ENCODE data around the gene METTL25B. TPM values are rescaled to one million over a fixed set of nuclear protein-coding genes. Genes with fewer than 3 reads are reported as not detected.
A peak's percentile ranks its signal among the peaks of the same experiment; 100 is the strongest.

Gene METTL25B
- total and polyA plus RNA-seq, 2 of the 13 experiments (the other 11 are each of a cell fraction or from before 2014, with no cell fraction given): 11.9 to 24.0 TPM

DNA sequence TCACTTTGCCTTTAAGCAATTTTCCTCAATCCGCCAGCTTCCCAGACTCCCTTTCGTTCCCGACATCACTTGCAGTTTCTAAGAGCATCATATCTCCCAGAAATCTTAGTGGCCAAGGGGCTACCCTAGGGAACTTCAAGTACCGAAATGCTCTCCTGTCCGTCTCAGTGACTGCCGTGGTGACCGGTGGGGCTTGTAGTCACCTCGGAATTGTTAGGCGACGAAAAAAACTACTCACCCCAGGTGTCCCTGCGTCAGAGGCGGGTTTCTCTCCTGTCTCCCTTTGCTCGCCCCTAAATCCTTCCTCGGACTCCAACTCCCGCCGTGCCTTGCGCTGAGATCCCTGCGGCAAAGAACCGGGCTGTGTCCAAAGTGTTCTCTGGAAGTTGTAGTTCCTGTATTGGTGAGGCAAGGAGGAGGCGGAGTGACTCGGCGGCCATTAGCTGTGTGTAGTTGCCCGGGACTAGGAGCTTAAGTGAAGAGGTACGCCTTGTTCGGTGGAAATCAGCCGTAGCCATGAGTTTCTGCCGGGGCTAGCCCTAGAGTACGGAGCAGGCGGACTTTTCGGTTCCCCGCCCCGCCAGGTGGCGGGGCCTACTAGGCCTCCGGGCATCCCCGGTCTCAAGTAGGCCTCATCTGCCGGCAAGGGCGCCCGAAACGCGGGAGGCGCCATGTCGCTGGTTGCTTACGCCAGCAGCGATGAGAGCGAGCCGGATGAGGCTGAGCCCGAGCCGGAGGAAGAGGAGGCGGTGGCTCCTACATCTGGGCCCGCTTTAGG is 39.0 kb downstream of the METTL25B start, which contains the start of gene PRCC (continued):
- TF ChIP-seq KDM5A (IDR thresholded peaks at IDR 0.05; ENCODE audit: borderline replicate concordance, low read length): peak; percentile 91
- TF ChIP-seq ZNF431 (CRISPR knock-in tag; IDR thresholded peaks at IDR 0.05; ENCODE audit: borderline replicate concordance, low read depth): no peak
- peak in 1 of 2 experiments; percentile 81; a peak in 2 of 4 replicates for TF ChIP-seq KLF16 (CRISPR knock-in tag; IDR thresholded peaks at IDR 0.05)
- peak; percentile 58; the same call in 1 of the 2 replicates for TF ChIP-seq ZBTB38 (CRISPR knock-in tag; IDR thresholded peaks at IDR 0.05)
- TF ChIP-seq PAWR (CRISPR knock-in tag; IDR thresholded peaks at IDR 0.05; ENCODE audit: borderline replicate concordance): no peak
- peak; percentile 66; the same call in 1 of the 2 replicates for TF ChIP-seq TOPORS (CRISPR knock-in tag; IDR thresholded peaks at IDR 0.05)
- TF ChIP-seq HMGA1 (CRISPR knock-in tag; conservative IDR thresholded peaks at IDR 0.05): no peak
- TF ChIP-seq GPN1 (CRISPR knock-in tag; IDR thresholded peaks at IDR 0.05; ENCODE audit: borderline replicate concordance): no peak
- TF ChIP-seq, protein P1, sequence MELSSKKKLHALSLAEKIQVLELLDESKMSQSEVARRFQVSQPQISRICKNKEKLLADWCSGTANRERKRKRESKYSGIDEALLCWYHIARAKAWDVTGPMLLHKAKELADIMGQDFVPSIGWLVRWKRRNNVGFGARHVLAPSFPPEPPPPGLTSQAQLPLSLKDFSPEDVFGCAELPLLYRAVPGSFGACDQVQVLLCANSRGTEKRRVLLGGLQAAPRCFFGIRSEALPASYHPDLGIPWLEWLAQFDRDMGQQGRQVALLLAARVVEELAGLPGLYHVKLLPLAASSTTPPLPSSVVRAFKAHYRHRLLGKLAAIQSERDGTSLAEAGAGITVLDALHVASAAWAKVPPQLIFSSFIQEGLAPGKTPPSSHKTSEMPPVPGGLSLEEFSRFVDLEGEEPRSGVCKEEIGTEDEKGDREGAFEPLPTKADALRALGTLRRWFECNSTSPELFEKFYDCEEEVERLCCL (CRISPR knock-in tag; IDR thresholded peaks at IDR 0.05; ENCODE audit: borderline replicate concordance): peak; percentile 37; the same call in 1 of the 2 replicates
- TF ChIP-seq HDAC1 (CRISPR knock-in tag; IDR thresholded peaks at IDR 0.05): no peak
- TF ChIP-seq, protein P2, sequence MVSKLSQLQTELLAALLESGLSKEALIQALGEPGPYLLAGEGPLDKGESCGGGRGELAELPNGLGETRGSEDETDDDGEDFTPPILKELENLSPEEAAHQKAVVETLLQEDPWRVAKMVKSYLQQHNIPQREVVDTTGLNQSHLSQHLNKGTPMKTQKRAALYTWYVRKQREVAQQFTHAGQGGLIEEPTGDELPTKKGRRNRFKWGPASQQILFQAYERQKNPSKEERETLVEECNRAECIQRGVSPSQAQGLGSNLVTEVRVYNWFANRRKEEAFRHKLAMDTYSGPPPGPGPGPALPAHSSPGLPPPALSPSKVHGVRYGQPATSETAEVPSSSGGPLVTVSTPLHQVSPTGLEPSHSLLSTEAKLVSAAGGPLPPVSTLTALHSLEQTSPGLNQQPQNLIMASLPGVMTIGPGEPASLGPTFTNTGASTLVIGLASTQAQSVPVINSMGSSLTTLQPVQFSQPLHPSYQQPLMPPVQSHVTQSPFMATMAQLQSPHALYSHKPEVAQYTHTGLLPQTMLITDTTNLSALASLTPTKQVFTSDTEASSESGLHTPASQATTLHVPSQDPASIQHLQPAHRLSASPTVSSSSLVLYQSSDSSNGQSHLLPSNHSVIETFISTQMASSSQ (IDR thresholded peaks at IDR 0.05; ENCODE audit: low read depth): 0 out of 2 replicates have a peak, but pooled peaks have one; percentile 25
- TF ChIP-seq, protein P2 (CRISPR knock-in tag; IDR thresholded peaks at IDR 0.05; ENCODE audit: borderline replicate concordance): no peak
- TF ChIP-seq, protein P3, sequence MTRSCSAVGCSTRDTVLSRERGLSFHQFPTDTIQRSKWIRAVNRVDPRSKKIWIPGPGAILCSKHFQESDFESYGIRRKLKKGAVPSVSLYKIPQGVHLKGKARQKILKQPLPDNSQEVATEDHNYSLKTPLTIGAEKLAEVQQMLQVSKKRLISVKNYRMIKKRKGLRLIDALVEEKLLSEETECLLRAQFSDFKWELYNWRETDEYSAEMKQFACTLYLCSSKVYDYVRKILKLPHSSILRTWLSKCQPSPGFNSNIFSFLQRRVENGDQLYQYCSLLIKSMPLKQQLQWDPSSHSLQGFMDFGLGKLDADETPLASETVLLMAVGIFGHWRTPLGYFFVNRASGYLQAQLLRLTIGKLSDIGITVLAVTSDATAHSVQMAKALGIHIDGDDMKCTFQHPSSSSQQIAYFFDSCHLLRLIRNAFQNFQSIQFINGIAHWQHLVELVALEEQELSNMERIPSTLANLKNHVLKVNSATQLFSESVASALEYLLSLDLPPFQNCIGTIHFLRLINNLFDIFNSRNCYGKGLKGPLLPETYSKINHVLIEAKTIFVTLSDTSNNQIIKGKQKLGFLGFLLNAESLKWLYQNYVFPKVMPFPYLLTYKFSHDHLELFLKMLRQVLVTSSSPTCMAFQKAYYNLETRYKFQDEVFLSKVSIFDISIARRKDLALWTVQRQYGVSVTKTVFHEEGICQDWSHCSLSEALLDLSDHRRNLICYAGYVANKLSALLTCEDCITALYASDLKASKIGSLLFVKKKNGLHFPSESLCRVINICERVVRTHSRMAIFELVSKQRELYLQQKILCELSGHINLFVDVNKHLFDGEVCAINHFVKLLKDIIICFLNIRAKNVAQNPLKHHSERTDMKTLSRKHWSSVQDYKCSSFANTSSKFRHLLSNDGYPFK (CRISPR knock-in tag; IDR thresholded peaks at IDR 0.05; ENCODE audit: borderline replicate concordance): peak; percentile 88
- no peak for TF ChIP-seq ZNF333 (CRISPR knock-in tag; IDR thresholded peaks at IDR 0.05; ENCODE audit: borderline replicate concordance)
- TF ChIP-seq, protein P4, sequence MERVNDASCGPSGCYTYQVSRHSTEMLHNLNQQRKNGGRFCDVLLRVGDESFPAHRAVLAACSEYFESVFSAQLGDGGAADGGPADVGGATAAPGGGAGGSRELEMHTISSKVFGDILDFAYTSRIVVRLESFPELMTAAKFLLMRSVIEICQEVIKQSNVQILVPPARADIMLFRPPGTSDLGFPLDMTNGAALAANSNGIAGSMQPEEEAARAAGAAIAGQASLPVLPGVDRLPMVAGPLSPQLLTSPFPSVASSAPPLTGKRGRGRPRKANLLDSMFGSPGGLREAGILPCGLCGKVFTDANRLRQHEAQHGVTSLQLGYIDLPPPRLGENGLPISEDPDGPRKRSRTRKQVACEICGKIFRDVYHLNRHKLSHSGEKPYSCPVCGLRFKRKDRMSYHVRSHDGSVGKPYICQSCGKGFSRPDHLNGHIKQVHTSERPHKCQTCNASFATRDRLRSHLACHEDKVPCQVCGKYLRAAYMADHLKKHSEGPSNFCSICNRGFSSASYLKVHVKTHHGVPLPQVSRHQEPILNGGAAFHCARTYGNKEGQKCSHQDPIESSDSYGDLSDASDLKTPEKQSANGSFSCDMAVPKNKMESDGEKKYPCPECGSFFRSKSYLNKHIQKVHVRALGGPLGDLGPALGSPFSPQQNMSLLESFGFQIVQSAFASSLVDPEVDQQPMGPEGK (CRISPR knock-in tag; IDR thresholded peaks at IDR 0.05): peak; percentile 14; the same call in 1 of the 2 replicates
- no peak for TF ChIP-seq NFE2L1 (CRISPR knock-in tag; IDR thresholded peaks at IDR 0.05; ENCODE audit: borderline replicate concordance)

Measured in HepG2 (cell line).